Measurements from ENCODE around the gene GMCL2.

GMCL2 gene

GRCh38 chr5:178222292-178222691 is 35.1 kb upstream of the GMCL2 start:
- no peak for DNase-seq (ENCODE audit: low read depth in 4 of 4, low spot score in 1 of 4)

- DNase-seq (ENCODE audit: low read depth in 4 of 4, low spot score in 1 of 4): no peak
Measured at GRCh38 chr5:178221853-178222252, 34.7 kb upstream of the GMCL2 start.

- DNase-seq (ENCODE audit: low read depth in 4 of 4, low spot score in 1 of 4): no peak
Measured at GRCh38 chr5:178221282-178221681, 34.1 kb upstream of the GMCL2 start.

GRCh38 chr5:178218827-178219226 is 31.7 kb upstream of the GMCL2 start:
- no peak for DNase-seq (ENCODE audit: low read depth in 4 of 4, low spot score in 1 of 4)

GRCh38 chr5:178218237-178218776 is 31.1 kb upstream of the GMCL2 start:
- DNase-seq (ENCODE audit: low read depth in 4 of 4, low spot score in 1 of 4): no peak

GRCh38 chr5:178216779-178217178 is 29.6 kb upstream of the GMCL2 start:
- no peak for DNase-seq (ENCODE audit: low read depth in 4 of 4, low spot score in 1 of 4)

- no peak for DNase-seq (ENCODE audit: low read depth in 4 of 4, low spot score in 1 of 4)
Measured at GRCh38 chr5:178216088-178216534, 28.9 kb upstream of the GMCL2 start.

GRCh38 chr5:178215280-178216002 is 28.3 kb upstream of the GMCL2 start:
- no peak for DNase-seq (ENCODE audit: low read depth in 4 of 4, low spot score in 1 of 4)

GRCh38 chr5:178214160-178214803 is 27.1 kb upstream of the GMCL2 start:
- no peak for DNase-seq (ENCODE audit: low read depth in 4 of 4, low spot score in 1 of 4)

GRCh38 chr5:178213748-178214151 is 26.6 kb upstream of the GMCL2 start:
- DNase-seq (ENCODE audit: low read depth in 4 of 4, low spot score in 1 of 4): no peak

GRCh38 chr5:178213003-178213461 is 25.9 kb upstream of the GMCL2 start:
- DNase-seq (ENCODE audit: low read depth in 4 of 4, low spot score in 1 of 4): no peak

- no peak for DNase-seq (ENCODE audit: low read depth in 4 of 4, low spot score in 1 of 4)
Measured at GRCh38 chr5:178212241-178213002, 25.3 kb upstream of the GMCL2 start.

GRCh38 chr5:178211095-178212048 is 24.2 kb upstream of the GMCL2 start:
- no peak for DNase-seq (ENCODE audit: low read depth in 4 of 4, low spot score in 1 of 4)

- DNase-seq (ENCODE audit: low read depth in 4 of 4, low spot score in 1 of 4): no peak
Measured at GRCh38 chr5:178210686-178211085, 23.5 kb upstream of the GMCL2 start.

- no peak for DNase-seq (ENCODE audit: low read depth in 4 of 4, low spot score in 1 of 4)
Measured at GRCh38 chr5:178210073-178210535, 22.9 kb upstream of the GMCL2 start.

GRCh38 chr5:178209334-178210072 is 22.3 kb upstream of the GMCL2 start:
- no peak for DNase-seq (ENCODE audit: low read depth in 4 of 4, low spot score in 1 of 4)

- DNase-seq (ENCODE audit: low read depth in 4 of 4, low spot score in 1 of 4): no peak
Measured at GRCh38 chr5:178208540-178209227, 21.5 kb upstream of the GMCL2 start.

- DNase-seq (ENCODE audit: low read depth in 4 of 4, low spot score in 1 of 4): no peak
Measured at GRCh38 chr5:178207917-178208280, 20.7 kb upstream of the GMCL2 start.

Measured in stimulated activated CD4-positive, alpha-beta T cell treated with anti-CD3 and anti-CD28 coated beads, Interleukin-1b, Interleukin-23, amount 100 ng/mL, for 24 hours (primary cell).